Central memory CD4-positive, alpha-beta T cell (primary cell): ENCODE results near the gene KCNK1.
"Not testable (repeated sequence)": the region's sequence is repeated elsewhere in the genome, so short reads cannot be mapped to it uniquely, and the experiment has no call there.

ENCODE experiments used
- DNase-seq: peaks from one replicate; pipeline ENCODE4 v3.0.0; 2022

The KCNK1 gene

DNA sequence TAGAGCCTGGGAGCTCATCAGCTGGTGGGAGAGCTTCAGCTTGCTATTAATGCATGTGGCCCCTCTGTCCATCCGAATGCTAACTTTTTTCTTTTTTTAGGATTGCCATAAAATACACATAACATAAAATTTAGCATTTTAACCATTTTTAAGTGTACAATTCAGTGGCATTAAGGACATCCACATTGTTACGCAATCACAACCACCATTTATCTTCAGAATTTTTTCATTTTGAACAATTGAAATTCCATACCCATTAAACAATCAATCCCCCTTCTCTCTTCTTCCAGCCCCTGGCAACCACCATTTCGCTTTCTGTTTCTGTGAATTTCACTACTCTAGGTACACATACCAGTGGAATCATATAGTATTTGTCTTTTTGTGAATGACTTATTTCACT is 4.9 kb upstream of the KCNK1 start:
- no peak for DNase-seq

GRCh38 chr1:233609926-233610325 is 4.0 kb upstream of the KCNK1 start:
- no peak for DNase-seq

DNA sequence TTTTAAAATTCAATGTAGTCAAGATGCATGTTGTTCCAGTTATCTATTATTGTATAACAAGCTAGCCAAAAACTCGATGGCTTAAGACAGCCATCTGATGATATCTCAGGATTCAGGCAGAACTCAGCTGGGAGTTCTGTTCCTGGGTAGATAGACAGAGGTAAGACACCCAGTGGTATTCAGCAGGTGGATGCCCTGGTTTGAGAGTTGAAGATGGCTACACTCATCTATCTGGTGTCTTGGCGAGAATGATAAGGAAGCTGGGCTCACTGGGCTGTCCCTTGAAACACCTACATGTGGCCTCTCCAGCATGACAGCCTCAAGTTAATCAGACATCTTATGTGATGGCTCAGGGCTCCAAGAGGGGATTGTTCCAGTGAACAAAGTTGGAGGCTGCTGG is 3.3 kb upstream of the KCNK1 start:
- no peak for DNase-seq

DNA sequence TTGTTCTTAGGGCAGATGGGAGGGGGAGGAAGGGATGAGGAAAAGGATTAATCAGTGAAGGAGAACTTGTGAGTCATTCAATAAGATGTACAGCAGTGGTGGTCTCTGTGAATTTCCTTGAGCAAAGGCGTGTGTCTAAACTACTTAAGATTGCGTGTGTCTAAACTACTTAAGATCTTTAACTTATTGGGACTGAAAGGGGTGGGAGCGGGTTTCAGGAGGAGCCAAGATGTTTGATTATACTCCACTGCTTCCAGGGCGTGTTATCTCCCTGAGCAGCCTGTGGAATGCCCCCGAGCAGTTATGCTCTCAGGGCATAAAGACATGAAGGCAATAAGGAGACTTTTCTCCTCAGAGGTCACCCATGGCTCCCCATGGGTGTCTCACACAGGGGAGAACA is 2.5 kb upstream of the KCNK1 start:
- DNase-seq: not testable (repeated sequence)

GRCh38 chr1:233614173-233614742 is 352 bp downstream of the KCNK1 start:
- no peak for DNase-seq

GRCh38 chr1:233614743-233615521 is 1.0 kb downstream of the KCNK1 start:
- no peak for DNase-seq

- DNase-seq: no peak
Measured at GRCh38 chr1:233615571-233615970, 1.7 kb downstream of the KCNK1 start.

DNA sequence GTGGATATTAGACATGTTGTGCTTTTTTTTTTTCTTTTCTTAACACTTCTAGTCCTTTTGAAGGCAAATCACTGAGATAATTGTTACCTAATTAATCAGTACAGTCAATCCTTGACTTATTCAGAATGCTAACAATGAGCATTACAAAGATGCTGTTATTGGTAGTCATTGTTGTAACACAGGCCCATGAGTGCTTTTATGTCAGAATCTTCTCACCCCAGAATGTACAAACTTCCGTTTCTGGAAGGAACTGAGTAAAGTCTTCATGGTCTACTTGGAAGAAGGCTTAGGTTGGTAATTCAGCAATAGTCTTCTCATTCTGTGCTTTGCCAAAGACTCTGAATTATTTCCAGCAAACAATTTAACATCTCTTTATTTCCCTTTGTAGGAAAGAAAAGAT is 3.1 kb downstream of the KCNK1 start:
- DNase-seq: no peak

- not testable (repeated sequence) for DNase-seq
Measured at GRCh38 chr1:233619414-233619813, 5.5 kb downstream of the KCNK1 start.

DNA sequence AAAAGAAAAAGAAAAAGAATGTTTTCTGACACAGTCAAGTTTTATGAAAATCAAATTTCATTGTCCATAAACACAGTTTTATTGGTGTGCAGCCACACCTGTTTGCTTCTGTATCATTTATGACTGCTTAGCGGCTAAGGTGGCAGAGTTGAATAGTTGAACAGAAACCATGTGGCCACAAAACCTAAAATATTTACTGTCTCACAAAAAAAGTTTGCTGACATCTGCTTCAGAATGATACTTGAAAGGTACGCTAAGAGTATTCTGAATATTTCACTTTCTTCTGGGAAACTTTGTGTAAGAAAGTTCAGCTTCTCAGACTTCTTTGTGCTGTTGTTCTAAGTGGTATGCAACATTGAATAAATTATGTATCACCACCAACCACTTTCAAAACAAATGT is 6.2 kb downstream of the KCNK1 start:
- no peak for DNase-seq

- no peak for DNase-seq
Measured at GRCh38 chr1:233621923-233622322, 8.0 kb downstream of the KCNK1 start.

DNA sequence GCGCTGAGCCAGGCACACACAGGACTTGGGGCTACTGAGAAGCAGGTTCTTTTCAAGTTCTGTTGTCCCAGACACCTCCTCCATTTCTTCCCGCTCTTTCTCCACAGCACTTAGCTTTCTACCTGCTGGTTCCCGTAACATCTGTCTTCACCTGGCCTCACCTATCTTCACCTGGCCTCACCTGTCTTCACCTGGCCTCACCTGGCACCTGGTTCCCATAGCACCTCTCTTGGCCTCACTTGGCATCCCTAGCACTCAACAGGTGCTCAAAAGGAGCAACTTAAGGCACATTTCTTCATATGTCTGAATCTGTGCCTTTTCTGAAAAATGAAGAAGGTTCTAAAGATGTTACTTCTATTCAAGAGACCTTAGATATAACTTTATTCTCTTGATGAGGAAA is 10.4 kb downstream of the KCNK1 start:
- DNase-seq: no peak

DNA sequence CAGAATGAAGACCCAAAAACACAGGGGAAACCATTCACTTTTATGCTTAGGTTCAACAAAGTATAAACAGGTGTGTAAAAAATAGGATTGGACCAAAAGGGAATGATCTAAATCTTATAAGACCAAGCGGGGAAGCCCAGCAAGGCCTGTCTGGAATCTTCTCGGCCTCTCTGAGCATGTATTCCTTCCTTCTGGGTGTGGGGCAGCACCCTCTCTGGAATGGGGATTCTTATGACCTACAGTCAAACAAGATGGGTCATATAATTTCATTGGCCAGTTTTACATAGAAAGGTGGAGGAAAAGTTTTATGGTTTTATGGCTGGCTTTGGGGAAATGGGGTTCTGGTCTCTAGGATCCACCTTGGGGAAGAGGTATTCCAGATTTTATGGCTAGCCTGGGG is 11.2 kb downstream of the KCNK1 start:
- no peak for DNase-seq

GRCh38 chr1:233625510-233625981 is 11.6 kb downstream of the KCNK1 start:
- no peak for DNase-seq

- DNase-seq: no peak
Measured at GRCh38 chr1:233627376-233627775, 13.5 kb downstream of the KCNK1 start.

- no peak for DNase-seq
Measured at GRCh38 chr1:233627823-233628222, 13.9 kb downstream of the KCNK1 start.

GRCh38 chr1:233629305-233629935 is 15.5 kb downstream of the KCNK1 start:
- no peak for DNase-seq

GRCh38 chr1:233631810-233632405 is 18.0 kb downstream of the KCNK1 start:
- no peak for DNase-seq

GRCh38 chr1:233632436-233632835 is 18.5 kb downstream of the KCNK1 start:
- DNase-seq: no peak

- no peak for DNase-seq
Measured at GRCh38 chr1:233635765-233636502, 22.0 kb downstream of the KCNK1 start.

- DNase-seq: no peak
Measured at GRCh38 chr1:233636503-233636877, 22.6 kb downstream of the KCNK1 start.

DNA sequence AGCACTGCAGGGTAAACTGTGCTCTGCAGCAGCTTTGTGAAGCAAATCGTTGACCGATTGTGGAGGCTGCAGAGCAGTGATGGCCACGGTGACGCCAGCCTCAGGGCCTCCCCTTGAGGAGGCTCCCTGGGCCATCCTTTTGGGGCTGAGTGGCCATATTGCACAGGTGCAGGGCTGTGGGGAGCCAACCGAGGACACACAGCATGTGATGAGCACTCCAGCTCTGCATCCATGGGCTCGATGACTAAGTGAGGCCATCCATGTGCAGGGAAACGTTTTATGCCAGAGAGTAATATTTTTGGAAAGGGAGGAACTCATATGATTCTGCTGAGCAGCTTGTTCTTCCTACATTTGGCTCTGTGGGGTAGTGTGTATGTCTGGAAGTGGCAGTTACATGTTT is 24.6 kb downstream of the KCNK1 start:
- no peak for DNase-seq

DNA sequence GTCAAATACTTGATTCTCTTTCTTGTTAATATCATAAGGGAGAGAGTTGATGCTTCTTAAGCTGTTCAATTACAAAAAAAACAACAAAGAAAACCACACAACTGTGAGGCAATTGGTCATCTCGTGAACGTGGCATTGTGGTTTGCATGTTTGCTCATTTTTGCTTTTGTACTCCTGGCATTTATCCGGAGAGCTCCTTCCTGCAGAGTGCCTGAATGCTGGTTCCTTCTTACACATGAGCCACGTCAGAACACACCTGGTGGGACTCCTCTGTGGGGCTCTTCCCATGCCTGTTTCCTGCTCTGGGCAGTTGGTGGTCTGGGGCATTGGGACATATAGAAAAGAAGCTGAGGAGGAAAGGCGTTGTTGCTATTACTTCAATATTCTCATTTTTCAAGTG is 25.7 kb downstream of the KCNK1 start:
- DNase-seq: no peak
